Measurements from ENCODE around the gene UPK3A.
"Not testable (repeated sequence)": the region's sequence is repeated elsewhere in the genome, so short reads cannot be mapped to it uniquely, and the experiment has no call there.

UPK3A gene

GRCh38 chr22:45259754-45260394, 24.9 kb upstream of the UPK3A start:
- H2BK5ac ChIP-seq (ENCODE audit: low read length), result no peak overlapping the region
- H3K14ac ChIP-seq (ENCODE audit: low read length), result no peak overlapping the region
- no peaks in the 10 kb centered on the region for H3K9me3 ChIP-seq (replicated peaks in 1 of 2; ENCODE audit: control insufficient read depth in 2 of 2, insufficient read depth in 1 of 2, low read depth in 1 of 2, low read length in 2 of 2)
- no peak overlapping the region for H4K91ac ChIP-seq (ENCODE audit: low read depth, low read length, poor library complexity)
- H3K36me3 ChIP-seq (replicated peaks in 1 of 2; ENCODE audit: control insufficient read depth in 2 of 2, insufficient read depth in 2 of 2, low read length in 2 of 2), result no peaks in the 10 kb centered on the region
- H2BK12ac ChIP-seq (ENCODE audit: low read length), result no peak overlapping the region
- peak overlapping the region; percentile 0 for H4K8ac ChIP-seq (ENCODE audit: low read depth, low read length)
- no peak overlapping the region for H3K4me2 ChIP-seq (ENCODE audit: insufficient read depth, low read length, poor library complexity, severe bottlenecking)
- H3K27me3 ChIP-seq (ENCODE audit: control insufficient read depth in 3 of 3, insufficient read depth in 3 of 3, low read depth in 1 of 3, low read length in 3 of 3), result peaks cover 0 to 19% (median 0%) of the 10 kb centered on the region in 3 experiments
- no peak overlapping the region for H3K27ac ChIP-seq (replicated peaks; ENCODE audit: low read length)
- no peak overlapping the region for H2BK15ac ChIP-seq (ENCODE audit: low read length)
- DNase-seq (ENCODE audit: low spot score), result no peak
- peak overlapping the region; percentile 61 for H2BK120ac ChIP-seq (ENCODE audit: low read depth, low read length)
- no peak overlapping the region for H2AK5ac ChIP-seq (ENCODE audit: low read depth, low read length)
- H3K23ac ChIP-seq (ENCODE audit: low read depth, low read length, poor library complexity), result no peak overlapping the region
- WGBS, 2 donors (ENCODE audit: extremely low coverage in 2 of 2, insufficient read length in 2 of 2, insufficient replicate concordance in 1 of 2), result no CpG with 5 or more reads among the region's 10 CpGs
- no peaks in the 10 kb centered on the region for H3K79me1 ChIP-seq (ENCODE audit: low read depth, low read length)
- H2AFZ ChIP-seq (ENCODE audit: low read length), result no peak overlapping the region
- H3K4me3 ChIP-seq (ENCODE audit: low read length in 2 of 2), result no peak overlapping the region
- H3K4ac ChIP-seq (ENCODE audit: low read length), result no peak overlapping the region
- peak overlapping the region; percentile 41 for H3K18ac ChIP-seq (ENCODE audit: low read length)
- no peak overlapping the region for H3K9ac ChIP-seq (ENCODE audit: low read depth, low read length, poor library complexity)
- H3K4me1 ChIP-seq (ENCODE audit: control insufficient read depth in 2 of 2, insufficient read depth in 1 of 2, low read depth in 1 of 2, low read length in 2 of 2), result peaks cover 4 to 13% of the 10 kb centered on the region in 2 donors

- not testable (repeated sequence) for H2BK5ac ChIP-seq (ENCODE audit: low read length); H4K8ac ChIP-seq (ENCODE audit: low read depth, low read length); H4K91ac ChIP-seq (ENCODE audit: low read depth, low read length, poor library complexity); DNase-seq (ENCODE audit: low spot score); H3K14ac ChIP-seq (ENCODE audit: low read length); H2BK12ac ChIP-seq (ENCODE audit: low read length); H3K18ac ChIP-seq (ENCODE audit: low read length); H3K36me3 ChIP-seq (replicated peaks in 1 of 2; ENCODE audit: control insufficient read depth in 2 of 2, insufficient read depth in 2 of 2, low read length in 2 of 2); H3K4me2 ChIP-seq (ENCODE audit: insufficient read depth, low read length, poor library complexity, severe bottlenecking); H2BK15ac ChIP-seq (ENCODE audit: low read length); H2BK120ac ChIP-seq (ENCODE audit: low read depth, low read length); H3K23ac ChIP-seq (ENCODE audit: low read depth, low read length, poor library complexity); H3K4ac ChIP-seq (ENCODE audit: low read length); H3K9ac ChIP-seq (ENCODE audit: low read depth, low read length, poor library complexity); H3K27ac ChIP-seq (replicated peaks; ENCODE audit: low read length); H3K9me3 ChIP-seq (replicated peaks in 1 of 2; ENCODE audit: control insufficient read depth in 2 of 2, insufficient read depth in 1 of 2, low read depth in 1 of 2, low read length in 2 of 2); H3K79me1 ChIP-seq (ENCODE audit: low read depth, low read length); H2AFZ ChIP-seq (ENCODE audit: low read length); H2AK5ac ChIP-seq (ENCODE audit: low read depth, low read length); H3K4me1 ChIP-seq (ENCODE audit: control insufficient read depth in 2 of 2, insufficient read depth in 1 of 2, low read depth in 1 of 2, low read length in 2 of 2); H3K4me3 ChIP-seq (ENCODE audit: low read length in 2 of 2)
- H3K27me3 ChIP-seq (ENCODE audit: control insufficient read depth in 3 of 3, insufficient read depth in 3 of 3, low read depth in 1 of 3, low read length in 3 of 3), result peaks cover 0 to 19% (median 0%) of the 10 kb centered on the region in 3 experiments
- no CpG with 5 or more reads among the region's 9 CpGs for WGBS, 2 donors (ENCODE audit: extremely low coverage in 2 of 2, insufficient read length in 2 of 2, insufficient replicate concordance in 1 of 2)
These were observed 24.4 kb upstream of the UPK3A start for GRCh38 chr22:45260395-45260759.

- no peaks in the 10 kb centered on the region for H3K9me3 ChIP-seq (replicated peaks in 1 of 2; ENCODE audit: control insufficient read depth in 2 of 2, insufficient read depth in 1 of 2, low read depth in 1 of 2, low read length in 2 of 2)
- peak overlapping the region; percentile 23 for H4K8ac ChIP-seq (ENCODE audit: low read depth, low read length)
- peaks cover 0 to 19% (median 0%) of the 10 kb centered on the region in 3 experiments for H3K27me3 ChIP-seq (ENCODE audit: control insufficient read depth in 3 of 3, insufficient read depth in 3 of 3, low read depth in 1 of 3, low read length in 3 of 3)
- no peak overlapping the region for H3K27ac ChIP-seq (replicated peaks; ENCODE audit: low read length)
- H3K4me3 ChIP-seq (ENCODE audit: low read length in 2 of 2), result no peak overlapping the region
- no peak overlapping the region for H3K4me2 ChIP-seq (ENCODE audit: insufficient read depth, low read length, poor library complexity, severe bottlenecking)
- no peak overlapping the region for H4K91ac ChIP-seq (ENCODE audit: low read depth, low read length, poor library complexity)
- no peak overlapping the region for H3K9ac ChIP-seq (ENCODE audit: low read depth, low read length, poor library complexity)
- no peaks in the 10 kb centered on the region for H3K36me3 ChIP-seq (replicated peaks in 1 of 2; ENCODE audit: control insufficient read depth in 2 of 2, insufficient read depth in 2 of 2, low read length in 2 of 2)
- peak overlapping the region; percentile 70 for H2AK5ac ChIP-seq (ENCODE audit: low read depth, low read length)
- H2AFZ ChIP-seq (ENCODE audit: low read length), result peak overlapping the region; percentile 12
- H3K14ac ChIP-seq (ENCODE audit: low read length), result no peak overlapping the region
- H2BK12ac ChIP-seq (ENCODE audit: low read length), result peak overlapping the region; percentile 22
- peaks cover 1 to 7% of the 10 kb centered on the region in 2 donors for H3K4me1 ChIP-seq (ENCODE audit: control insufficient read depth in 2 of 2, insufficient read depth in 1 of 2, low read depth in 1 of 2, low read length in 2 of 2)
- peak overlapping the region; percentile 48 for H3K18ac ChIP-seq (ENCODE audit: low read length)
- H3K23ac ChIP-seq (ENCODE audit: low read depth, low read length, poor library complexity), result peak overlapping the region; percentile 65
- H2BK15ac ChIP-seq (ENCODE audit: low read length), result peak overlapping the region; percentile 43
- H3K79me1 ChIP-seq (ENCODE audit: low read depth, low read length), result no peaks in the 10 kb centered on the region
- no peak for DNase-seq (ENCODE audit: low spot score)
- no peak overlapping the region for H3K4ac ChIP-seq (ENCODE audit: low read length)
- no CpG with 5 or more reads among the region's 20 CpGs for WGBS, 2 donors (ENCODE audit: extremely low coverage in 2 of 2, insufficient read length in 2 of 2, insufficient replicate concordance in 1 of 2)
- no peak overlapping the region for H2BK120ac ChIP-seq (ENCODE audit: low read depth, low read length)
- peak overlapping the region; percentile 53 for H2BK5ac ChIP-seq (ENCODE audit: low read length)
These were observed 23.2 kb upstream of the UPK3A start for GRCh38 chr22:45261407-45262088.

GRCh38 chr22:45262195-45262930, 22.4 kb upstream of the UPK3A start:
- no peak for DNase-seq (ENCODE audit: low spot score)
- Histone ChIP-seq H3K4me1 (ENCODE audit: control insufficient read depth in 2 of 2, insufficient read depth in 1 of 2, low read depth in 1 of 2, low read length in 2 of 2) (peaks cover 1 to 7% of the 10 kb centered on the region in 2 donors), H2AK5ac (ENCODE audit: low read depth, low read length) (peak overlapping the region; percentile 70), H3K9ac (ENCODE audit: low read depth, low read length, poor library complexity) (peak overlapping the region; percentile 12), H3K9me3 (replicated peaks in 1 of 2; ENCODE audit: control insufficient read depth in 2 of 2, insufficient read depth in 1 of 2, low read depth in 1 of 2, low read length in 2 of 2) (no peaks in the 10 kb centered on the region), H3K36me3 (replicated peaks in 1 of 2; ENCODE audit: control insufficient read depth in 2 of 2, insufficient read depth in 2 of 2, low read length in 2 of 2) (no peaks in the 10 kb centered on the region), H3K14ac (ENCODE audit: low read length) (no peak overlapping the region), H3K4me2 (ENCODE audit: insufficient read depth, low read length, poor library complexity, severe bottlenecking) (no peak overlapping the region), H3K27ac (replicated peaks; ENCODE audit: low read length) (no peak overlapping the region), H2BK12ac (ENCODE audit: low read length) (no peak overlapping the region), H3K23ac (ENCODE audit: low read depth, low read length, poor library complexity) (no peak overlapping the region), H3K27me3 (ENCODE audit: control insufficient read depth in 3 of 3, insufficient read depth in 3 of 3, low read depth in 1 of 3, low read length in 3 of 3) (peaks cover 0 to 19% (median 0%) of the 10 kb centered on the region in 3 experiments), H3K18ac (ENCODE audit: low read length) (peak overlapping the region; percentile 48), H2BK120ac (ENCODE audit: low read depth, low read length) (no peak overlapping the region), H3K4ac (ENCODE audit: low read length) (no peak overlapping the region), H4K8ac (ENCODE audit: low read depth, low read length) (no peak overlapping the region), H3K4me3 (ENCODE audit: low read length in 2 of 2) (no peak overlapping the region), H2BK15ac (ENCODE audit: low read length) (peak overlapping the region; percentile 43), H3K79me1 (ENCODE audit: low read depth, low read length) (no peaks in the 10 kb centered on the region), H4K91ac (ENCODE audit: low read depth, low read length, poor library complexity) (no peak overlapping the region), H2BK5ac (ENCODE audit: low read length) (no peak overlapping the region), H2AFZ (ENCODE audit: low read length) (peak overlapping the region; percentile 12)
- no CpG with 5 or more reads among the region's 13 CpGs for WGBS, 2 donors (ENCODE audit: extremely low coverage in 2 of 2, insufficient read length in 2 of 2, insufficient replicate concordance in 1 of 2)

Data from neuronal stem cell (in vitro differentiated cells).